GM12878 (cell line): ENCODE results near the gene DDX39B.

ENCODE experiments used
- CTCF ChIP-seq, 3 experiments: IDR thresholded peaks in 2 of 3; conservative IDR thresholded peaks in 1 of 3; 2 replicates each; pipeline ENCODE4 v1.5.1; 2011; ENCODE audit warnings: low read depth in 3 of 3, low read length in 3 of 3, mild to moderate bottlenecking in 3 of 3, control low read depth in 2 of 3, moderate library complexity in 2 of 3, inconsistent platforms in 1 of 3, mixed read lengths in 1 of 3; ENCODE audit not compliant: control insufficient read depth in 2 of 3, insufficient read depth in 1 of 3; ENCODE audit errors: extremely low read depth in 1 of 3
- EZH2 ChIP-seq: IDR thresholded peaks from 2 replicates; pipeline ENCODE4 v1.6.1; 2012; ENCODE audit warnings: low read depth, mild to moderate bottlenecking, control low read depth, inconsistent platforms, low read length, borderline replicate concordance; ENCODE audit not compliant: control insufficient read depth
- KDM1A ChIP-seq: fragments of 200-600 bp; sonication (generic); IDR thresholded peaks from 2 replicates; pipeline ENCODE4 v1.6.1; 2016; ENCODE audit warnings: borderline replicate concordance
- POLR2A ChIP-seq: IDR thresholded peaks from 2 replicates; pipeline ENCODE4 v1.6.1; 2011; ENCODE audit warnings: low read depth, mild to moderate bottlenecking, low read length
- SIN3A ChIP-seq: IDR thresholded peaks from 2 replicates; pipeline ENCODE4 v1.6.1; 2012; ENCODE audit warnings: low read depth, low read length, improper control_type of control experiment
- ZSCAN29 ChIP-seq: fragments of 450-650 bp; IDR thresholded peaks from 2 replicates; pipeline ENCODE4 v1.6.1; 2017; ENCODE audit warnings: mild to moderate bottlenecking, moderate library complexity

DNA sequence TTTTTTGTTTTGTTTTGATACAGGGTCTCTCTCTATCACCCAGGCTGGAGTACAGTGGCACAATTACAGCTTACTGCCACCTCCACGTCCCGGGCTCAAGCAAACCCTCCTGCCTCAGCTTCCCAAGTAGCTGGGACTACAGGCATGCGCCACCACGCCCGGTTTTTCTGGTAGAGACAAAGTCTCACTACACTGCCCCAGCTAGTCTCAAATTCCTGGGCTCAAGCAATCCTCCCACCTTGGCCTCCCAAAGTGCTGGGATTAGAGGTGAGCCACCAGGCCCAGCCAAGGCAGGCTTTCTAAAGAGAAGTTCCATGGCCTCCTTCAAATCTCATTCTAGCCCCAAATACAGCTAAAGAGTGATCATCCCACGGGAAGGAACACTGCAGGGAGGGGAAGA lies 7.8 kb downstream of the DDX39B start:
- TF ChIP-seq ZSCAN29: no peak
- no peak for TF ChIP-seq POLR2A
- no peak for TF ChIP-seq EZH2
- no peak for TF ChIP-seq KDM1A
- TF ChIP-seq SIN3A: no peak
- TF ChIP-seq CTCF (IDR thresholded peaks at IDR 0.05 in 2 of 3, conservative IDR thresholded peaks at IDR 0.05 in 1 of 3; ENCODE audit: control insufficient read depth in 2 of 3, extremely low read depth in 1 of 3, insufficient read depth in 1 of 3, low read depth in 3 of 3, low read length in 3 of 3): no peak
